ENCODE data around the gene APOBEC3F.
"Not testable (repeated sequence)": the region's sequence is repeated elsewhere in the genome, so short reads cannot be mapped to it uniquely, and the experiment has no call there.

The APOBEC3F gene

GRCh38 chr22:39027717-39028116 is 12.9 kb upstream of the APOBEC3F start:
- DNase-seq, result no peak

- peak; percentile 27 for DNase-seq
Observed at GRCh38 chr22:39028281-39028680, 12.4 kb upstream of the APOBEC3F start.

- no peak for DNase-seq
Observed at GRCh38 chr22:39029227-39029626, 11.4 kb upstream of the APOBEC3F start.

- no peak for DNase-seq
Observed at GRCh38 chr22:39030705-39031104, 10.0 kb upstream of the APOBEC3F start.

GRCh38 chr22:39031434-39032295 is 9.0 kb upstream of the APOBEC3F start:
- not testable (repeated sequence) for DNase-seq

GRCh38 chr22:39037071-39037470 is 3.6 kb upstream of the APOBEC3F start:
- not testable (repeated sequence) for DNase-seq

GRCh38 chr22:39039306-39040126 is 1.1 kb upstream of the APOBEC3F start:
- no peak for DNase-seq

GRCh38 chr22:39040155-39040537 is 518 bp upstream of the APOBEC3F start:
- not testable (repeated sequence) for DNase-seq

- DNase-seq, result no peak
Observed at GRCh38 chr22:39041908-39042307, 1.2 kb downstream of the APOBEC3F start.

GRCh38 chr22:39043063-39043462 is 2.4 kb downstream of the APOBEC3F start:
- DNase-seq, result not testable (repeated sequence)

GRCh38 chr22:39045136-39045535 is 4.5 kb downstream of the APOBEC3F start:
- not testable (repeated sequence) for DNase-seq

GRCh38 chr22:39049486-39049885 is 8.8 kb downstream of the APOBEC3F start:
- DNase-seq, result not testable (repeated sequence)

- DNase-seq, result not testable (repeated sequence)
Observed at GRCh38 chr22:39051844-39052495, 11.3 kb downstream of the APOBEC3F start.

- no peak for DNase-seq
Observed at GRCh38 chr22:39055658-39056057, 15.0 kb downstream of the APOBEC3F start.

- DNase-seq, result not testable (repeated sequence)
Observed at GRCh38 chr22:39061290-39061689, 20.6 kb downstream of the APOBEC3F start.

- peak; percentile 14 for DNase-seq
Observed at GRCh38 chr22:39061951-39062350, 21.3 kb downstream of the APOBEC3F start.

- DNase-seq, result not testable (repeated sequence)
Observed at GRCh38 chr22:39063904-39064303, 23.2 kb downstream of the APOBEC3F start.

- DNase-seq, result not testable (repeated sequence)
Observed at GRCh38 chr22:39066442-39067276, 26.0 kb downstream of the APOBEC3F start.

- DNase-seq, result no peak
Observed at GRCh38 chr22:39068033-39068785, 27.5 kb downstream of the APOBEC3F start.

GRCh38 chr22:39070186-39070585 is 29.5 kb downstream of the APOBEC3F start:
- no peak for DNase-seq

- not testable (repeated sequence) for DNase-seq
Observed at GRCh38 chr22:39072581-39072981, 31.9 kb downstream of the APOBEC3F start.
